Measurements from ENCODE around the gene ARHGAP1.

Gene ARHGAP1

DNA sequence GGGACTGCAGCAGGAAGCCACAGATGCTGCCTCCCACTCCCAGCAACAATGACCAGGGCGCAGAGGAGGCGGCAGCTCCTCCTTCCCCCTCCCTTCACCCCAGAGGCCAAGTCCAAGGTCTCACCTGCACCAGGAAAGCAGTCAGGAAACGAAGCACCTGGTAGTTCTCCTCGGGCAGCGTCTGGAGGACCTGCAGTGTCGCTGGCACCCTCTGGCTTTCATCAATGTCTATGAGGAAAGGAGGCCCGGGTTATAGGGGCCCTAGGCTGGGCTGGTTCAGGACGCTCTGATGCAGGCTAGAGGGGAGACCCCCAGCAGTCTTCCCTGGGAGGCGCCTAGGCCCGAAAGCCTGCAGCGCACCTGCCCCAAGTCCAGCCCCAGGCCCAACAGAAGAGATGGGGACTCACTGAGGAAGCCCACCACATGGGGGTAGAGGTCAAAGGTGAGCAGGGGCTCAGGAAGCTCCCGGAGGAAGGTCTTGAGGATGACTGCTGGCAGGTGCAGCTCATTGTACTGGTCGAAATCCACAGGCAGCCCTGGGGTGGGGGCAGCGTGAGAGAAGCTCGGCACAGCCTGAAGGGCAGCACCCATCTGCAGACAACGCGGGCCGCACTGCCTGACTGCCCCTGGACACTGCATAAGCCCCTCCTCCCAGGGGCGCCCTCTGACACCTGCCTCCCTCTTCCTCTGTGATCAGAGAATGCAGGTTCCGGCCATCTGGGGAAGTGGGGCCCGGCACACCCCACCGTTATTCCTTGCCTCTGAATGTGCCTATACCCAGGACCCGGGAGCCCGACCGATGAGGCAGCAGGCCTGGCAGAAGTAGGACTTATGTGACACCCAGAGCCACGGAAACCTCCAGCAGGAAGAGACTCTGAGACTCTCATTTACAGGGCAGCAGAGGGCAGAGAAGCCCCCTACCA, 20.9 kb downstream of the ARHGAP1 start:
- TF ChIP-seq NFIC (IDR thresholded peaks at IDR 0.05) (no peak), YY1 (IDR thresholded peaks at IDR 0.05; ENCODE audit: low read depth) (no peak), ZBTB7A (IDR thresholded peaks at IDR 0.05; ENCODE audit: low read depth) (no peak), RAD21 (IDR thresholded peaks at IDR 0.05; ENCODE audit: low read depth) (no peak), CREB1 (IDR thresholded peaks at IDR 0.05; ENCODE audit: low read depth) (no peak), MAX (IDR thresholded peaks at IDR 0.05) (no peak), EP300 (IDR thresholded peaks at IDR 0.05; ENCODE audit: borderline replicate concordance) (no peak), TCF12 (IDR thresholded peaks at IDR 0.05; ENCODE audit: low read depth) (no peak), EGR1 (IDR thresholded peaks at IDR 0.05) (no peak), FOXM1 (IDR thresholded peaks at IDR 0.05; ENCODE audit: borderline replicate concordance, low read depth) (no peak), TEAD4 (IDR thresholded peaks at IDR 0.05) (no peak), TAF1 (IDR thresholded peaks at IDR 0.05; ENCODE audit: low read depth) (no peak), CEBPB (IDR thresholded peaks at IDR 0.05) (no peak), REST (IDR thresholded peaks at IDR 0.05; ENCODE audit: low read depth) (no peak)
- TF ChIP-seq, protein P1, sequence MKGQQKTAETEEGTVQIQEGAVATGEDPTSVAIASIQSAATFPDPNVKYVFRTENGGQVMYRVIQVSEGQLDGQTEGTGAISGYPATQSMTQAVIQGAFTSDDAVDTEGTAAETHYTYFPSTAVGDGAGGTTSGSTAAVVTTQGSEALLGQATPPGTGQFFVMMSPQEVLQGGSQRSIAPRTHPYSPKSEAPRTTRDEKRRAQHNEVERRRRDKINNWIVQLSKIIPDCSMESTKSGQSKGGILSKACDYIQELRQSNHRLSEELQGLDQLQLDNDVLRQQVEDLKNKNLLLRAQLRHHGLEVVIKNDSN (IDR thresholded peaks at IDR 0.05): no peak

DNA sequence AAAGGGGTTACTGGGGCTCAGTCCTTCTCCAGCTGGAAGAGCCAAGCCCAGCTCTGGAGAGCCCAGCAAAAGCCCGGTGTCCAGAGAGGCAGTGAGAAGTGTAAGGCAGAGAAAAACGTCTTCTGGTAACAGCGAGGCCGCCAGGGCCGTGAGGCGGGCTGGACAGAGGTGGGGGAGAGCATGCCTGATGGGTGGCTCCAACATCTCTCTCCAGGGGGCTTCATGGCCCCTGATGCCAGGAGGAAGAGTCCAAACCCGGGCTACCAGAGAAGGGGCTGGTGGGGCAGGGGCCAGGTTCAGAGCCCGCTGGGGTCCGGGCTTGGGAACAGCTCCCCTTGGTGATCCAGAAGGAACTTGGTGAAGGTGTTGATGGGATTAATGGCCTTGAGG, 21.7 kb downstream of the ARHGAP1 start:
- TF ChIP-seq RAD21 (IDR thresholded peaks at IDR 0.05; ENCODE audit: low read depth) (no peak), ZBTB7A (IDR thresholded peaks at IDR 0.05; ENCODE audit: low read depth) (no peak), TEAD4 (IDR thresholded peaks at IDR 0.05) (no peak), EGR1 (IDR thresholded peaks at IDR 0.05) (no peak), REST (IDR thresholded peaks at IDR 0.05; ENCODE audit: low read depth) (no peak), TCF12 (IDR thresholded peaks at IDR 0.05; ENCODE audit: low read depth) (no peak), YY1 (IDR thresholded peaks at IDR 0.05; ENCODE audit: low read depth) (no peak), FOXM1 (IDR thresholded peaks at IDR 0.05; ENCODE audit: borderline replicate concordance, low read depth) (no peak), MAX (IDR thresholded peaks at IDR 0.05) (no peak), CEBPB (IDR thresholded peaks at IDR 0.05) (no peak), TAF1 (IDR thresholded peaks at IDR 0.05; ENCODE audit: low read depth) (no peak), NFIC (IDR thresholded peaks at IDR 0.05) (no peak), CREB1 (IDR thresholded peaks at IDR 0.05; ENCODE audit: low read depth) (no peak), EP300 (IDR thresholded peaks at IDR 0.05; ENCODE audit: borderline replicate concordance) (no peak)
- TF ChIP-seq, protein P1 (IDR thresholded peaks at IDR 0.05): no peak

DNA sequence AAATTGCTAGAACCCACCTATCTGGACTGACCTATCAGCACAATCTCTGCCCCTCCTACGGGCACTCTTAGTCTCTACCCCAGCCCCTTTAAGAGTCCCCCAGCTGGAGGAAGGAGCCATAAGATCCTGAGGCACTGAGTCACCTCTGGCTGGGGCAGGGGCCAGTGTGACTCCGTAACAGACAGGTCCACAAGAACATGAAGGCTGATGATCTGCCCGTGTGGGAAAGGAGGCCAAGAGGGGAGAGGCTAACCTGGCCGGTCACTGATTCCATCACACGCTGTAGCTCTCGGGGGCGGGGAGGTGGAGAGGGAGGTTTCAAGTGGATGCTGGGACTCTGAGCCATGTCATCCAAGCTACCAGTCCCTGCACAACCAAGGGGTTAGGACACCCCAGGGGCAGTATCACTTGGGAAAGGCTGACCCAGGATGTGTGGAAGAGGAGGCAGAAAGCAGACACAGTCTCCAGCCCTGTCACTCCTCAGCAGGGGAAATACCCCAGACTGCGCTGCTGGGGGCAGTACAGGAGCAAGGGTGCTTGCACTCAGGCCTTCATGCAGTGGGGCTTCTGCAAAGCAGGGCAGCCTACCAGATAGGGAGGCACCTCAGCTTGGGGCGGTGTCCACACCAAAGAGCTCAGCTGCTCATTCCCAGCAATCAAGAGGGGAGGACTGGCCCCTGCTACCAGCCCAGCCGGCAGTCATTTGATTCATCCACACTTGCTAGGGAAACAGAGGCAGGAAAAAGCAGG, 22.3 kb downstream of the ARHGAP1 start:
- TF ChIP-seq TEAD4 (IDR thresholded peaks at IDR 0.05) (no peak), RAD21 (IDR thresholded peaks at IDR 0.05; ENCODE audit: low read depth) (no peak), MAX (IDR thresholded peaks at IDR 0.05) (no peak), CREB1 (IDR thresholded peaks at IDR 0.05; ENCODE audit: low read depth) (no peak), FOXM1 (IDR thresholded peaks at IDR 0.05; ENCODE audit: borderline replicate concordance, low read depth) (no peak), TAF1 (IDR thresholded peaks at IDR 0.05; ENCODE audit: low read depth) (no peak), ZBTB7A (IDR thresholded peaks at IDR 0.05; ENCODE audit: low read depth) (no peak), REST (IDR thresholded peaks at IDR 0.05; ENCODE audit: low read depth) (no peak)
